Hypothalamus (tissue), 51 donors: ENCODE results near the gene ID4.
"Not testable (repeated sequence)": the region's sequence is repeated elsewhere in the genome, so short reads cannot be mapped to it uniquely, and the experiment has no call there.

Experiments used
- DNase-seq, 51 donors: peaks; one replicate each; lab custom pipeline; 2025; lab: John Stamatoyannopoulos, UW

Gene ID4

DNA sequence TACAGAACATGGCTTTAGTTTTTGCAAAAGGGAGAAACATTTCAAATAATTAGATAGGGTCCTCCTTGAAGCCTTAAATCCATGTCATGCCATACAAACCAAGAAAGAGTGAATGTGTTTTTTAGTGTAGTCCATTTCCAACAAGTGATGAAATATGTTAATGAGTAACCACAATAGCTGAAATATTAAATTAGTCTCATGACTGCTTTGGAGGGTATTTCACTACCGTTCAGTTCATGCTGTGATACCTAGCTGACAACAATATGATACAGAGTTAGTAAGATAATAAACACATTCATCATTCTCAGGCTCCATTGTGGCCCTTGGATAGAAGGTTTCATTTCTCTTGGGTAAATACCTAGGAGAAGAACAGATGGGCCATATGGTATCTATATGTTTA lies 5.8 kb upstream of the ID4 start:
- DNase-seq: no peak

DNA sequence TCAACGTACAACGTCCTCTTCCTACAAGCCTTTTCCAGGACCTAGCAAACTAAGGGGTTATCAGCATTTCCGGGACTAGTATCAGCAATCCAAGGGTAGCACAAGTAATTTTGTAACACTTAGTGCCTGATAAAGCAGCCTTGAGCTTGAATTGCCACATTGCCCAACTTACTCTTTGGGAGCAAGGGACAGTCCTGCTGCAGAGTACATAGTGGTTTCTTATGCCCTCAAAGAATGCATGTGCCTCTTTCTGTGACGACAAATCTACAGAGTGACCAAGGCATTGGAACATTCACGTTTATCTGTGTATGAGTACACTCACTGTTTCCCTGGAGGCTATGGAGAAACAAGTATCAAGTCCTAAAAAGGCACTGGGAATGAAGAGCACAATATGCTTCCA lies 3.2 kb upstream of the ID4 start:
- no peak for DNase-seq

DNA sequence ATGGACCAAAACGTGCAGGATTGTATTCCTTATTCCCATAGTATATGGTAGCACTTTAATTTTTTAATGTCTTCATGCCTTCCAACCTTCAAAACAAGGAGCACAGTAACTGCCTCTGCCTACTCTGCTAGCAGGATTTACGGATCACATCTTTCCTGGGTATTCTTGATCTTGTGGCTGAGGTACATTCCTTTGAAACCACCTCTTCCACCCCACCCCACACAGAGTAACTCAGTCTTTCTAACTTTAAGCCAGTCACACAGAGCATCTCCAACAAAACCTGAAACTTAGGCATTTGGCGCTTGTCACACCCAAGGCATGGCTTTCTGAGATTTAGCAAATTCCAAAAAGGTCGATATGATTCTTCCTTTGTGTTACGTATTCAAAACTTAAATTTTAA lies 2.3 kb upstream of the ID4 start:
- DNase-seq: no peak

DNA sequence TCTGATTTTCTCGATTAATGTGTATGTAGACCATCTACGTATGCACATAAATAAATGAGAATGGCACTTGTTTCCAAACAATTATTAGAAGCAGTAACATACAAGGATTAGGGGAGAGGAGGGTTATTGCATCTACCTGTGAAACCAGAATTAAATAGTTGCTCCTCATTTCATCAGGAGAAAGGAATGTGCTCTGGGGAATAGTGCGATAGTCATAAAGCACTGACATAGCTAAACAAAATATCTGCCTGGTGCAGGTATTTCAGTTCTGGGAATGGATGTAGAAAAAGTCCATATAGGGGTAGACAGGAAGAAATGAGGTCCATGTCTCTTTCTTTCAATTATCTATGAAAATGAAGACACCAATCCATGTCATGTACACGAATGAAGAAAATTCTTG lies 1.6 kb upstream of the ID4 start:
- DNase-seq: no peak

DNA sequence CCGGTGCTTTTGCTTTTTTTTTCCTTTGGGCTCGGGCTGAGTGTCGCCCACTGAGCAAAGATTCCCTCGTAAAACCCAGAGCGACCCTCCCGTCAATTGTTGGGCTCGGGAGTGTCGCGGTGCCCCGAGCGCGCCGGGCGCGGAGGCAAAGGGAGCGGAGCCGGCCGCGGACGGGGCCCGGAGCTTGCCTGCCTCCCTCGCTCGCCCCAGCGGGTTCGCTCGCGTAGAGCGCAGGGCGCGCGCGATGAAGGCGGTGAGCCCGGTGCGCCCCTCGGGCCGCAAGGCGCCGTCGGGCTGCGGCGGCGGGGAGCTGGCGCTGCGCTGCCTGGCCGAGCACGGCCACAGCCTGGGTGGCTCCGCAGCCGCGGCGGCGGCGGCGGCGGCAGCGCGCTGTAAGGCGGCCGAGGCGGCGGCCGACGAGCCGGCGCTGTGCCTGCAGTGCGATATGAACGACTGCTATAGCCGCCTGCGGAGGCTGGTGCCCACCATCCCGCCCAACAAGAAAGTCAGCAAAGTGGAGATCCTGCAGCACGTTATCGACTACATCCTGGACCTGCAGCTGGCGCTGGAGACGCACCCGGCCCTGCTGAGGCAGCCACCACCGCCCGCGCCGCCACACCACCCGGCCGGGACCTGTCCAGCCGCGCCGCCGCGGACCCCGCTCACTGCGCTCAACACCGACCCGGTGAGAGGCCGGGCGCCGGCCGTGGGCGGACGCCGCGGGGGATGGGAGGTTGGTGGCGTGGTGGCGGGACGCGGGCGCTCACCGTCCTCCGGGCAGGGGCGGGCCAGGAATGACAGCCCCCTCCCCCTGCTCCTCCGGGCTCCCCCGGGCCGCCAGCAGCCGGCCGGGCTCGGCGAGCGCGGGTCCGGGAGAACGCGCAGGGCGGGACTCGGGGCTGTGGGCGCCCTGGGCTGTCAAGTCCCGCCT lies 606 bp downstream of the ID4 start:
- DNase-seq: peak in 9 of 51 donors; percentile 8 to 47 (median 35)

DNA sequence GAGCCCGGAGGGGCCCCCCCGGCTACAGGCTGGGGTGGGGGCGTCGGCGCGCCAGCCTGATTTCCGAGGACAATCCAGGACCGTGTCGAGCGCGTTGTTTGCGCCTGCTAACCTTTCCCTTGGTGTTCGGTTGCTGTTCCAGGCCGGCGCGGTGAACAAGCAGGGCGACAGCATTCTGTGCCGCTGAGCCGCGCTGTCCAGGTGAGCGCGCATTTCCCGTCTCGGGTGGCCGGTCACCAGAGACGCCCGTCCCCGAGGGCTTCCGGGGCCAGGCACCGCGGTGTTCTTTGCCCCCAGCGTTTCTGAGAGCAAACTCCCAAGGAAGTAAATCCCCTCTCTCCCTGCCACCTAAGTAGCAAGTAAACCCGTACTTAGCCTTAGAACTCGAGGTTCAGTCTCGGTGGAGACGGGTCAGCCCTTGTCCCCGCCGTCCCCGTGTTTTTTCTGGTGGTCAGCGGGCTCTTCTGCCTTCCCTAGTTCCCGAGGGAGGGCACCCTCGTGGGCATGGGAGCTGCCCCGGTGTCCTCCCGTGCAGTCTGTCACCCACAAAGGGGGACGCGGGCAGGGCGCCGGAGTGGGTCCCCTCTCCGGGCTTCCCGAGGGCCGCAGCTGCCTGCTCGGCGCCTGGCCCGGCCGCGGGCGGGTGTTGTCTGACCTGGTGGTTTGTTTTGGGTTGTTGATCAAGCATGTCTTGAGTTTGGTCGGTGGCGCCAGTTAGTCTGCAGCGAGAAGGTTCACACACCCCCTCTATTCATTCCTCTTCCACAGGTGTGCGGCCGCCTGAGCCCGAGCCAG lies 1.5 kb downstream of the ID4 start:
- DNase-seq: peak in 10 of 51 donors; percentile 7 to 44 (median 24)

DNA sequence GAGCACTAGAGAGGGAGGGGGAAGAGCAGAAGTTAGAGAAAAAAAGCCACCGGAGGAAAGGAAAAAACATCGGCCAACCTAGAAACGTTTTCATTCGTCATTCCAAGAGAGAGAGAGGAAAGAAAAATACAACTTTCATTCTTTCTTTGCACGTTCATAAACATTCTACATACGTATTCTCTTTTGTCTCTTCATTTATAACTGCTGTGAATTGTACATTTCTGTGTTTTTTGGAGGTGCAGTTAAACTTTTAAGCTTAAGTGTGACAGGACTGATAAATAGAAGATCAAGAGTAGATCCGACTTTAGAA lies 2.0 kb downstream of the ID4 start:
- no peak for DNase-seq

DNA sequence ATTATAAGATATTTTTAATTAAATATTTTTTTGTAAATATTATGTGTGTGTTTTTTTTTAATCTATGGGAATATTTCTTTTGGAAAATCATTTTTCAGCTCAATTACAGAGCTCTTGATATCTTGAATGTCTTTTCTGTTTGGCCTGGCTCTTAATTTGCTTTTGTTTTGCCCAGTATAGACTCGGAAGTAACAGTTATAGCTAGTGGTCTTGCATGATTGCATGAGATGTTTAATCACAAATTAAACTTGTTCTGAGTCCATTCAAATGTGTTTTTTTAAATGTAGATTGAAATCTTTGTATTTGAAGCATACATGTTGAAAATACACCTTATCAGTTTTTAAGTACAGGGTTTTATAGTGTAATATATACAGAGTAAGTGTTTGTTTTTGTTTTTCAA lies 2.6 kb downstream of the ID4 start:
- DNase-seq: no peak

DNA sequence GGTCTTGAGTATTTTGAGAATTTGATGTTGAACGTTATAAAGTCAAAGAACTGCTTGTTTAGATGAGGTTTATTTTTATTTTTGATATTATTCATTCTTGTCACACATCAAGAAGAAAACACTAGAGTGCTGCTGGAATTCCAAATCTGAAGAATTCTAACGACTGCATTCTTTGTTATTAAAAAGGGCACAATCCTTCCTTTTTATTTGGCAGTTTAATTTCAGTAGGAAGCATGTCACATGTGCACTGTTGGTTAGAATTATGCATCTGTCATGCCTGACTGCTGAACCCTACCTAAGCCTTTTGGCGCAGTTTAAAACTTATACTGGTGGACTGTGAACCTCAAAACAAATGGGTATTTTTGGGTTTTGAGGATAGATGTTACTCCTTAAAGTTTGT lies 4.0 kb downstream of the ID4 start:
- DNase-seq: no peak

DNA sequence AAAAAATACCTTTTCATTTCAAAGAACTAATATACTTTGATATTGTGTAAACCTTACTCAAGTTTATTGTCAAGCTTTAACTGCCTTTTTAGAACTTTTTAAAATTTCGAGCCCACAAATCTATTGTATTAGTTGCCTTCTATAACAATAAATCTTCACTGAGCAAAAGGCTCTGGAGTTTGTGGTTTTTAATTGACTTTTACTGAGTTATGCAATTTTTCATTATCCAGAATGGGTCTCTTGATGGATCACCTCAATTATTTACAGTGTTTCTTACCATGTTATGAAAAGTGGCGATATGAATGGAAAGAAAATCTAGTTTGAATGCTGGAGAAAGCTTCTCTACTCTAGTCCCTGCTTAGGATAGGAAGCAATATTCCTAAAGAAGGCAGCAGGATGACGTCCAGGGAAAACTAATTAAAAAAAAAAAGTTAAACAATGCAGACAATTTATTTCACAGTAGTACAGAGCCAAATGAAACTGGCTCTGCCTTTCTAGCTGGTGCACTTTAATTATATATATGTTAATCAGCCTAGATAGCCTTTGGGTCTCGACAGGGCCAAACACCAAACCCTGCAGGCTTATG lies 5.0 kb downstream of the ID4 start:
- DNase-seq: no peak

DNA sequence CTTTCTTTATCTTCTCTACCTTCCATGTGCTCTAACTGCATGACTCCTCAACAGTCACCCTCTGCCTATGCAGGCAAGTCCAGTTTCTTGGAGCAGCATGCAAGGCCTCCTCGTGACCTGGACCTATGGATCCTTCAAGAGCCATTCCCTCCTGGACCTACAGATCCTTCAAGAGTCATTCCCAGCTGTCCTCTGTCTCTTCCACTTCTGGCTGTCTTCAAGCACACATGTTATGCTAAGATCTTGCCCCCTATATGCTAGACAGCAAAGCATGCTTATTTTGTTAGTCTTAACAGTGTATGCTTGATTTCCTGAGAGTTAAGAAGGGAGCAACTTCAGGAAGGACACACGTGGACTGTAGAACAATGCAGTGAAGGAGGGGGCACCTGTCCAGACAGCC lies 7.5 kb downstream of the ID4 start:
- no peak for DNase-seq

DNA sequence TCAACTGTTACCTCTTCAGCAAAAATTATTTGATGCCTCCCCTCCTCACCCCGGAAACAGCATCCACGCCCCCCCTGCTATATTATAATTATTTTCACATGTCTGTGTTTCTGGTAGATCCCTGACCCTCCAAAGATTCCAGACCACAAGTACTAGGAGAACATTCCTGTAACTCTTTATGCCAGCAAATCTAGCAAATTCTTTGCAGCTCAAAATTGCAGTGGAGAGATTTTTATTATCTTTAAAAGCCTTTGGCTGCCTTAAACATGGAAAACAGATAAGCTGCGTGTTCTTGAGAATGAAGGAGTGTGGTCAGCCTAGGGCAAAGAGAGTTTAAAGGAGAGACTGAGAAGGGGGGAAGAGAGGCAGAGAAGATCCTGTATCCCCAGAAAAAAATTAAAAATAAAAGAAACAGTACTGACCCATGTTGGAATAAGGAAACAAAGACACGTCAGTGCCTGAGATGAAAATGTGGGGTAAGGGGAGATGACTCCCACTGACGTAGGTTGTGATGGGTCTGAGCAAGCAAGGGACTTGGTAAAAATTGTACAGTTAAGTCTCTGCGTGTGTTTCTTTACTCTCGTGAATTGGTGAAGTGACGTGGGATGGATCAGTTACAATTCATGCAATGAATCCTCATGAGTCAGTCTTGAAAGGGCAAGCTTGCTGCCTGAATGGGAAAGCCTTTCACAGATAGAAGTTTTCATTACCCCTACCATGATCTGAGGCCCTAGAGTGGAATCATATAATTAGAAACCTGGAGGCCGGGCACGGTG lies 8.3 kb downstream of the ID4 start:
- no peak for DNase-seq

DNA sequence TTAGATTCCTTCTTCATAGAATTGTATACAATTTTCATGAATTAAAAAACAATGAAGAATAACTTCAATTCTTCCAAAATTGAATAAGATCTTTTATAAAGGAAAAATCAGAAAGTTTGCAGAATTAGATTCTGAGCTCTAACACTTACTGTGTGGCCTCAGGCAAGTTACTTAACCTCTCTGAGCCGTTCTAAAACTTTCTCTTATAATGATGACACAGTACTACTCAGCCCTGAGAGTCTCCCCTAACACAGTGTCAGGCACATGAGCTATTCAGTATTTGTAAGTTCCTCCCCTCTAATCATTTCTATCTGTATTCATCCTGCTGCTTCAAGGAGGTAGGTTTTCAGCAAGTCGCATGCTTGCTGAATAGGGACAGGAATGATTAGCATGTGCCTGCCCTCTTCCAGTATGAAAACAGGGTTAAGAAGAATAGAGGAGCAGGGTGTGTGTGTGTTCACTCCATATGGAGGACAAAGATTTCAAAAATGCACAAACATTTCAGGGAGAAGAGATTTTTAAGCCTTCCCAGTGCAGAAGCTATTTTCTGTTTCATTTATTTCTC lies 11.4 kb downstream of the ID4 start:
- no peak for DNase-seq

DNA sequence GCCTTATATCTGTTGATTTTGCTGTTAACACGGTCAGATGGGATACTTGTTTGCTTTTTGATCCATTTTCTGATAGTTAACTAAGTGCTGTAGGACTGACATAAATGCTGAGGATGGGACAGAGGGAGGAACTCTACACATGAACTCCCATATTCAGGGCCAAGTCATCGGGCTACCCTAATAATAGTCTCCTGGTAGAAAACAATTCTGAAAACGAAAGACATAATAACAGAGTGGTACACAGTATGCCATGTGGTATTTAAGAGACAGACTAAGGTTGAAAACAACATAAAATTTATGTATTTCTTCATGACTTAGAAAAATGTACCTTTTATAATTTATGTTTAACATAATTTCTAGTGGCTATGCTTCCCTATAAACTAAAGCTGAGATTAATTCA lies 12.0 kb downstream of the ID4 start:
- DNase-seq: no peak

DNA sequence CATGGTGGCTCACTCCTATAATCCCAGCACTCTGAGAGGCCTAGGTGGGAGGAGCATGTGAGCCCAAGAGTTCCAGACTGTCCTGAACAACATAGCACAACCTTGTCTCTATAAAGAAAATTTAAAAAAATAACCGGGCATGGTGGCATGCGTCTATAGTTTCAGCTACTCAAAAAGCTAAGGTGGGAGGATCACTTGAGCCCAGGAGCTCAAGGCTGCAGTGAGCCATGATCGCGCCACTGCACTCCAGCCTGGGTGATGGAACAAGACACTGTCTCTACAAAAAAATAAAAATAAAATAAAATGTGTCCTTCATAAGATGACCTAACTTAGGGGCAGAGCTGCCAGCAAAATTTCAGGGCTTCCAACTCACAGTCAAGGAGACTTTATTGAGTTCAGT lies 12.6 kb downstream of the ID4 start:
- DNase-seq: no peak

DNA sequence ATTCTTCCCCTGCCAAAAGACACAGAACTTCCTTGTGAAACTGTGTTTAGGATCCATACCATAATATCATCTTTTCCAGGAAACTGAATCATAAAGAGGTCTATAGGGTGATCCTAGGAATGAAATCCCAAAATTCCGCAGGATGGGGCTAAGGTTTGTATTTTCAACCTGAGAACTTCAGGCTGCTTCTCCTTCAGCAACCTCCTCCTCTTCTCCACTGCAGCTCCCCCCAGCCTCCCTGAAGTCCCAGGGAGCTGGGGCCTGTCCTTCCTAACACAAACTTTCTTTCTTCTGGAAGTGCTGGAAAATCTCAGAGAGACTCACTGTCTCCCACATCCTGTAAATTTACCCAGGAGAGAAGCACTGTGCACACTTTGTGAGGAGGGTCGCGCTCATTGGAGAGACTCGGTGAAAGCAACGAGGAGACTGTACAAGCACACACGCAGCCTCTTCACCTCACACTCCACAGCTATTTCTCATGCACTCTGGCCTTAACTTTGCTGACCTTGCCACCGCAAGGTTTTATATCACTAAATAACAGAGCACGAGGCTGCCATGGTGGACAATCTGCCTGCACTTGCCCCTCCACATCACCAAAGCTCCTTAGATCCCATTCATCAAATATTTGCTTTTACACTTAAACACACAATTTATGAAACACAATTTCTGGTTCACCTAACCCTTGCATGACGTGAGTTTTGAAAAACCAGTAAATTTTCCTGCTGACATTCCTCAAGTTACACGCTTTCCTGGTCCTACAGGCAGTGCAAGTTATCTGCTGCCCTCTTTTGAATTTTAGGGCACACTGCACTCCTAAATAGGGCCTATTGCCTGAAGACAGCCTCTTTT lies 14.3 kb downstream of the ID4 start:
- DNase-seq: peak in 17 of 51 donors; percentile 2 to 73 (median 18)

DNA sequence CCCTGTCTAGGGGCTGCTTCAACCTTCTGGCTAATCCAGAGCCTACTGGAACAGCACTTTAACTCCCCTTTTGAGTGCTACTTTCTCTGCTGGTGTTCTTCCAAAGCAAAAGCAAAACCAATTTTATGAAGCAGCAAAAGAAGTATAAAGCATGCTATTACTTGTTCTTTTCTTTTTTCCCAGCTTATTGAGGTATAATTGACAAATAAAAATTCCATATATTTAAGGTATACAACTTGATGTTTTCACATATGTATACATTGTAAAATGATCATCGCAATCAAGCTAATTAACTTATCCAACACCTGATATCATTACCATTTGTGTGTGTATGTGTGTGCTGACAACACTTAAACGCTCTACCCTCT lies 14.9 kb downstream of the ID4 start:
- DNase-seq: no peak

DNA sequence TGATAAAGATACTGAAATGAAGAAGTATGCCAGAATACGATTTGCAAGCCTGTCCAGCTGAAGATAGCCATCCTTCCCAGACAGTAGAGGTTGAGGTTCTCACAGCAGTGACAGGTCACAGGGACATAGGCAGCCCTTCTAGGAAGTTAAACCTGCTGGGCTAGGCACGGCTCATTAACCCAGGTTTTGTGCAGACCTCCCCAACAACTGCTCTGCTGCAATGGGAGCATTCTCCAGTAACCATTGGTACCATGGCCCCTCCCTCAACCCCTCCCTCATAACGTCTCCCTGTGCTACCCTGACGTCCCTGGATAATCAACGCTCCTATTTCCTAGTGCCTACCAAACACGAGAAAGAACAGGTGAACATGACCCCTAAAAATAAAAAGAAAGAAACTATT lies 15.8 kb downstream of the ID4 start:
- no peak for DNase-seq

DNA sequence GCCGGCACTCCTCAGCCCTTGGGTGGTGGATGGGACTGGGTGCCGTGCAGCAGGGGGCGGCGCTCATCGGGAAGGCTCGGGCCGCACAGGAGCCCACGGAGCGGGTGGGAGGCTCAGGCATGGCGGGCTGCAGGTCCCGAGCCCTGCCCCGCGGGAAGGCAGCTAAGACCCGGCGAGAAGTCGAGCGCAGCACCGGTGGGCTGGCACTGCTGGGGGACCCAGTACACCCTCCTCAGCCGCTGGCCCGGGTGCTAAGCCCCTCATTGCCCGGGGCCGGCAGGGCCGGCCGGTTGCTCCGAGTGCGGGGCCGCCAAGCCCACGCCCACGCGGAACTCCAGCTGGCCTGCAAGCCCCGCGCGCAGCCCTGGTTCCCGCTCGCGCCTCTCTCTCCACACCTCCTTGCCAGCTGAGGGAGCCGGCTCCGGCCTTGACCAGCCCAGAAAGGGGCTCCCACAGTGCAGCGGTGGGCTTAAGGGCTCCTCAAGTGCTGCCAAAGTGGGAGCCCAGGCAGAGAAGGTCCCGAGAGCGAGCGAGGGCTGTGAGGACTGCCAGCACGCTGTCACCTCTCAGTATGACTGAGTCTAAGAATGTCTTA lies 17.3 kb downstream of the ID4 start:
- DNase-seq: not testable (repeated sequence)
